DND-41 (cell line): ENCODE measurements around the gene ZNF79.

ENCODE experiments used
- EZH2 ChIP-seq: IDR thresholded peaks from 3 replicates; pipeline ENCODE4 v1.6.1; 2012; ENCODE audit warnings: borderline replicate concordance, low read depth, mild to moderate bottlenecking, moderate library complexity, low read length, inconsistent platforms; ENCODE audit not compliant: severe bottlenecking
- TF ChIP-seq, protein P1 (sequence below): IDR thresholded peaks from 2 replicates; pipeline ENCODE4 v1.5.1; 2012; ENCODE audit warnings: borderline replicate concordance, low read length, moderate library complexity, mild to moderate bottlenecking; ENCODE audit not compliant: poor library complexity, severe bottlenecking; ENCODE audit errors: extremely low read depth

DNA sequence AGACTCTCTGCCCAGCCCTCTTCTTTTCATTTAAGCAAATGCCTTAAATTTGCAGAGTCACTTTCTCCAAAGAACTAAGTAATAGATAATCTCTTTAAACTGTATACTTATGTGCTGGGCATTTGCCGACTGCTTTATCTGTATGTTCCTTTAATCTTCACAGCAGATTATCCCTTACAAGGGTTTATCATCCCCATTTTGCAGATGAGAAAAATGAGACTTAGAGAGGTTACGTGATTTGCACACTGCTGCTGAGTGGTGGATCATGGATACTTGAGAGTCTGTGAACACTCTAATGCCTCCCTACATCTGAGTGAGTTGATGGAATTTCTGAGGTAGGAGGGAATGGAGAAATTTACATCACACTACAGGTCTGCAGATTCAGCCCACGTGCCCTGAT is 4.2 kb downstream of the ZNF79 start:
- TF ChIP-seq, protein P1, sequence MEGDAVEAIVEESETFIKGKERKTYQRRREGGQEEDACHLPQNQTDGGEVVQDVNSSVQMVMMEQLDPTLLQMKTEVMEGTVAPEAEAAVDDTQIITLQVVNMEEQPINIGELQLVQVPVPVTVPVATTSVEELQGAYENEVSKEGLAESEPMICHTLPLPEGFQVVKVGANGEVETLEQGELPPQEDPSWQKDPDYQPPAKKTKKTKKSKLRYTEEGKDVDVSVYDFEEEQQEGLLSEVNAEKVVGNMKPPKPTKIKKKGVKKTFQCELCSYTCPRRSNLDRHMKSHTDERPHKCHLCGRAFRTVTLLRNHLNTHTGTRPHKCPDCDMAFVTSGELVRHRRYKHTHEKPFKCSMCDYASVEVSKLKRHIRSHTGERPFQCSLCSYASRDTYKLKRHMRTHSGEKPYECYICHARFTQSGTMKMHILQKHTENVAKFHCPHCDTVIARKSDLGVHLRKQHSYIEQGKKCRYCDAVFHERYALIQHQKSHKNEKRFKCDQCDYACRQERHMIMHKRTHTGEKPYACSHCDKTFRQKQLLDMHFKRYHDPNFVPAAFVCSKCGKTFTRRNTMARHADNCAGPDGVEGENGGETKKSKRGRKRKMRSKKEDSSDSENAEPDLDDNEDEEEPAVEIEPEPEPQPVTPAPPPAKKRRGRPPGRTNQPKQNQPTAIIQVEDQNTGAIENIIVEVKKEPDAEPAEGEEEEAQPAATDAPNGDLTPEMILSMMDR: no peak
- TF ChIP-seq EZH2: no peak
